GM23248 (cell line): ENCODE results near the gene MED28.

Experiments
- EZH2 ChIP-seq: fragments of 200-600 bp; sonication (generic); IDR thresholded peaks from 2 replicates; pipeline ENCODE4 v1.6.1; 2018; ENCODE audit warnings: antibody characterized with exemption, mild to moderate bottlenecking; ENCODE audit not compliant: insufficient read depth, poor library complexity, severe bottlenecking
- EZH2phosphoT487 ChIP-seq: fragments of 200-600 bp; sonication (generic); IDR thresholded peaks from 2 replicates; pipeline ENCODE4 v1.6.1; 2018; ENCODE audit warnings: antibody characterized with exemption, moderate library complexity, mild to moderate bottlenecking, low read depth; ENCODE audit not compliant: insufficient read depth

DNA sequence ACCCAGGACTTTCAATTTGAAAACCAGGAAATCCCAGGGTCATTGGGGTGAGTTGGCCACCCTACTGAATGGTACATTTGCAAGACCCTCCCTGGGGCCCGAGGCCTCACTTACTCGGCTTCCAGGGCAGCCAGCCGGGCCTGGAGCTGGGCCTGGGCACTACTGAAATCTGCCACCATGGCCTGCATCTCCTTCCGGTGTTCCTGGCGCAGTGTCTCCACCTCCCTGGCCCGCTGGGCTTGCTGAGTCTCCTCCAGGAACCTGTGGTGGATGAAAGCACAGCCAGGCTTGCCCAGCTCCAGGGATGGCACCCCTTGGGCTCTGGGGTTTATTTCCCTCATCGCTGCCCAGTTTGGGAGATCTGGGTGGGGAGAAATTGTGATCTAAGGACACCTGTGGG, 24.7 kb downstream of the MED28 start:
- TF ChIP-seq EZH2phosphoT487: no peak
- no peak for TF ChIP-seq EZH2
